Stimulated activated CD8-positive, alpha-beta memory T cell treated with anti-CD3 and anti-CD28 coated beads, Interleukin-4, amount 100 ng/mL, for 48 hours (primary cell): ENCODE measurements around the gene PPP4R2.
"Not testable (repeated sequence)": the region's sequence is repeated elsewhere in the genome, so short reads cannot be mapped to it uniquely, and the experiment has no call there.

ENCODE experiments used
- DNase-seq: peaks from one replicate; pipeline ENCODE4 v3.0.0-alpha.2; 2020

PPP4R2 gene

GRCh38 chr3:72977060-72977808, 19.4 kb upstream of the PPP4R2 start:
- peak; percentile 28 for DNase-seq

- DNase-seq: no peak
Observed at GRCh38 chr3:72982609-72983366, 13.8 kb upstream of the PPP4R2 start.

DNA sequence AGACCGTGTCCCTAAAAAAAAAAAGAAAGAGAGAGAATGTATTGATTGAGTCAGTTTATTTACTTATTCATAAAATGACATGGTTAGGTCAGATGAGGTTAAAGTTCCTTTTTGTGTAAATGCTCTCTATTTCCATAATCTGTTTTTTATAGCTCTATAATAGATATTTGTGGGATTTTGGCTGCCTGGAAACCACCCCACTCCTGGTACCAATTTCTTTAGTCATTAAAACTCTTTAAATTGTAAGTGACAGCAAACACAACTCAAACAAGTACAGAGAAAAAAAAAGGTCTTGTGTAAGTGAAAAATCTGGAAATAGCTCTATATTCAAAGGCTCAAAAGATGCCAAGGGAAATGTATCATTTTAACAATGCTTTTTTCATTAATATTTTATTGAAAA, 11.0 kb upstream of the PPP4R2 start:
- DNase-seq: no peak

GRCh38 chr3:72990701-72991395, 5.8 kb upstream of the PPP4R2 start:
- no peak for DNase-seq

GRCh38 chr3:72991522-72991921, 5.1 kb upstream of the PPP4R2 start:
- no peak for DNase-seq

GRCh38 chr3:72993391-72993790, 3.2 kb upstream of the PPP4R2 start:
- no peak for DNase-seq

DNA sequence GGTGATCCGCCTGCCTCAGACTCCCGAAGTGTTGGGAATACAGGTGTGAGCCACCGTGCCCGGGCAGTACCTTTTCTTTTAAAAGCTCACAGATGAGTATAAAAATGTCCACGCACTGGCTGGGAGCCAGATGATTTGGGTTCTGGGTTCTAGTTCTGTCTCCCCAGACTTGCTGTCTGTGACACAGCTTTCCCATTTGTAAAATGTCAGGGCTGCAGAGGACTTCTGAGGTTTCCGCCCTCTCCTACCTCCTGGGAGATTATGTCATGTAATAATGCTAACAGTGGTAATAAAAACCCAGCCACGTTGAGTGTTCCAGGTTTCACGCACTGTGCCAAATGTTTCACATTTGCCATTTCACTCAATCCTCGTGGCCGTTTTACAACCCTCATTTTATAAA, 1.3 kb upstream of the PPP4R2 start:
- DNase-seq: no peak

- no peak for DNase-seq
Observed at GRCh38 chr3:72996121-72996472, 514 bp upstream of the PPP4R2 start.

GRCh38 chr3:72997421-72997961, 880 bp downstream of the PPP4R2 start:
- DNase-seq: peak; percentile 47

- no peak for DNase-seq
Observed at GRCh38 chr3:72998466-72998865, 1.9 kb downstream of the PPP4R2 start.

DNA sequence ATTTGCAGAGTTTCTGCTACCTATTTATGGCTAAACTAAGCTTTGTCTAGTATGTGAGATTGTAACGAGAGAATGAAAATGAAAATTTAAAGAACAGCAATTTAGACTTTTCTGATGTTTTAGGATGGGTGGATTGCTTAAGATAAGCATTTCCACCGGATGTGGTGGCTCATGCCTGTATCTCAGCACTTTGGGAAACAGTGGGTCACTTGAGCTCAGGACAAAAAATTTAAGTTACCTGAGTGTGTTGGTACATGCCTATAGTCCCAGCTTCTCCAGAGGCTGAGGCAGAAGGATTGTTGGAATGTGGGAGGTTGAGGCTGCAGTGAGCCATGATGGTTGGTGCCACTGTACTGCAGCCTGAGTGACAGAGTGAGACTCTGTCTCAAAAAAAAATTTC, 3.3 kb downstream of the PPP4R2 start:
- no peak for DNase-seq

DNA sequence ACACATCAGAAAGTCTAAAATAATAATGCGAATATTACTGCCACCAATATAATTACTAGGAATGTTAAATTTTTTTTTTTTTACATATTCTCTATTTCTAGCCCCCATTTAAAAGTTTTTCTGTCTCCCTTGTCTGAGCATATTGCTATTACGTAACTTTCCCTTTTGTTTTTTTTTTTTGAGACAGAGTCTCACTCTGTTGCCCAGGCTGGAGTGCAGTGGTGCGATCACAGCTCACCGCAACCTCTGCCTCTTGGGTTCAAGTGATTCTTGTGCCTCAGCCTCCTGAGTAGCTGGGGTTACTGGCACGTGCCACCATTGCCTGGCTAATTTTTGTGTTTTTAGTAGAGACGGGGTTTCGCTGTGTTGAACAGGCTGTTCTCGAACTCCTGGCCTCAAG, 6.4 kb downstream of the PPP4R2 start:
- not testable (repeated sequence) for DNase-seq

GRCh38 chr3:73004316-73004715, 7.7 kb downstream of the PPP4R2 start:
- DNase-seq: no peak

DNA sequence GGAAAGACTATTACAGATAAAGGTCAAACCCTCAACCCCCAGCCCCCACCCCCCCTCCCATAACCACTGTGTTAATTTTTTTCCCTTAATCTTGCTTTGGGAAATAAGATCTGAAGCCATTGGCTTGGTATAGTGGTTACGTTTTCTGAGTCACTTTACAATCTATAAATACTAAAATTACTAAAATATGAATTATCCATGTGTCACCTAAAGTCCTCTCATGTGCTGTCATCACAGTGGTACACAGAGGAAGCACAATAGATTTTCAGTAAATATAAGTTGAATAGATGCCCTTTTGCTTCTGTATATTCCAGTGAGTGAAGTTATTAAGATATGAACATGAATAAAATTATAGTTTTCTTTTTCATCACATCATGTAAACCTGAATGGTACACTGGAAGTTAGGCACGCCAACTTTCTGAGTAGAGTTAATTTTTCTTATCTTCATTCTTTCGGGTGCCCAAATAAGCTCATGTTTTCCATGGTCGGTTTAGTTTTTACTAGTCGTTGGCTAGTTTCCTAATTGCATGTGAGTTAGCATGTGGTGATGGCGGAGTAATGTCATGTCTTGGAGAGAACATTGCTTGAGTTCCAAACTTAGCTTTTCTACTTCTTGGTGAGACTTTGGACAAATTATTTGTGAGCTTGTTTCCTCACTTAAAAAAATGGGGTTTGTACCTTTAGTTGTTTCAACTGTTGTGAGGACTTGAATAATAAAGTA, 11.5 kb downstream of the PPP4R2 start:
- no peak for DNase-seq

DNA sequence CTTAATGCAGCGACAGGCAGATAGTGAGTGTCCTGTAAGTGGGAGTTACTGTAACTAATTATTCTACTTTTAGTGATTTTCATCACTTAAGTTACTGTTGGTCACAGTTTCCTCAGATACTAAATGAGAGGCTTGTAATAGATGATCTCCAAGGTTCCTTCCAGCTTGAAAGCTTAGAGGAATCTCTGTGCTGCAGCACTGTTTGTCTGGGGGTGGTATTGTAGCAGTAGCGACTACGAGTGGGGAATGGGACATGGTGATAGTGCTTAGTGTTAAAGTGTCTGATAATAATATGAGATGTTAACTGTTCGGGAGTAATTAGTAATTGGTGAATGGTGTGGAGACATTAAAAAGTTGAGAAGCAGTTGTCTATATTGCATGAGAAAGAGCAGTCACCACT, 12.4 kb downstream of the PPP4R2 start:
- DNase-seq: no peak

- no peak for DNase-seq
Observed at GRCh38 chr3:73009750-73010149, 13.1 kb downstream of the PPP4R2 start.

DNA sequence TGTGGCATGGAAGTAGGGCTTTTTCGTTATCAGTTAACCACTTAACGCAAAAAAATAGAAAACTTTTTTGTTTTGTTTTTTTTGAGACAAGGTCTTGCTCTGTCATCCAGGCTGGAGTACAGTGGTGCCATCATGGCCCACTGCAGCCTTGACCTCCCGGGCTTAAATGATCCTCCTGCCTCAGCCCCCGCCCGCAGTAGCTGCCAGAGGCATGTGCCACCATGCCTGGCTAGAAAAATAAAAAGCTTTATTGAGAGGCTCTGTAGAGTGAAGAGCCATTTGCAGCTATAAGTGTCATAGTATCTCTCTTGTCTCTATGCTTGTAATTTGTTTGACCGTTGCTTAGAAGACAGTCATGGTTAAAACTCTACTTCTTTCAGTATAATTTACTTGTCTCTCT, 13.5 kb downstream of the PPP4R2 start:
- no peak for DNase-seq

- DNase-seq: no peak
Observed at GRCh38 chr3:73018298-73018697, 21.7 kb downstream of the PPP4R2 start.

DNA sequence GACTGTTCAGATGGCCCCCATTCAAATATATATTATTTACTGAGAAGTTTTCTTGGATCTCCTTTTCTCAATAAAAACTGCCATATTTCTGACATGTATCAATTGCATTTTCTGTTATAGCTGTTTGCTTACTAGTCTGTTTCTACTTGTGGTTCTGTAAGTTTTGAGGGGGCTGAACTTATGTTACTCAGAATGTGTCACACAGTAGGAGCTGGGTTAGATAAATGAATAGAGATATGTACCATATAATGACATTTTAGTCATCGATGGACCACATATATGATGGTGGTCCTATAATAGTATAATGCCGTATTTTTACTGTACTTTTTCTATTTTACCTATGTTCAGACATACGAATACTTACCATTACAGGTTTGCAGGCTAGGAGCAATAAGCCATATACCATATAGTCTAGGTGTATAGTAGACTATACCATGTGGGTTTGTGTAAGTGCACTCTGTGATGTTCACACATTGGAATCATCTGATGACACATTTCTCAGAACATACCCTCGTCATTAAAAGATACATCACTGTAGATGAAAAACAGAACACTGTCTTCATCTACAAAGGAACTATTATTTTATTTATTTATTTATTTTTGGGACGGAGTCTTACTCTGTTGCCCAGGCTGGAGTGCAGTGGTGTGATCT, 22.3 kb downstream of the PPP4R2 start:
- DNase-seq: no peak

DNA sequence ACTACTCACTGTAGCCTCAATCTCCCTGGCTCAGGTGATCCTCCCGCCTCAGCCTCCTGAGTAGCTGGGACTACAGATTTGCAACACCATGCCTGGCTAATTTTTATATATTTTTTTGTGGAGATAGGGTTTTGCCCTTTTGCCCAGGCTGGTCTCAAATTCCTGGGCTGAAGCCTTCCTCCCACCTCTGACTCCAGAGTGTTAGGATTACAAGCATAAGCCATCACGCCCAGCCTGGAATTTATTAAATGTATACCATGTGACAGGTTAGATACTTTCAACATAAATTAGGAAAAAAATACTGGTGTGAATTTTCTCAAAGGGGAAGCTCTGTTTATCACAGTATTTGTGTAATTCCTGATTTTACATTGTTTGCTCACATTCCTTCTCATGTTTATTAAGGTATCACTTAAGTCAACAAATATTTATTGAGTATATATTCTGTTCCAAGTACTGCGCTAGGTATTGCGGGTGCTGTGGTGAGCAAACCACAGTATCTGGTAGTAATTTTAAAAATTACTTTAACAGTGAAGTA, 24.8 kb downstream of the PPP4R2 start:
- DNase-seq: no peak

DNA sequence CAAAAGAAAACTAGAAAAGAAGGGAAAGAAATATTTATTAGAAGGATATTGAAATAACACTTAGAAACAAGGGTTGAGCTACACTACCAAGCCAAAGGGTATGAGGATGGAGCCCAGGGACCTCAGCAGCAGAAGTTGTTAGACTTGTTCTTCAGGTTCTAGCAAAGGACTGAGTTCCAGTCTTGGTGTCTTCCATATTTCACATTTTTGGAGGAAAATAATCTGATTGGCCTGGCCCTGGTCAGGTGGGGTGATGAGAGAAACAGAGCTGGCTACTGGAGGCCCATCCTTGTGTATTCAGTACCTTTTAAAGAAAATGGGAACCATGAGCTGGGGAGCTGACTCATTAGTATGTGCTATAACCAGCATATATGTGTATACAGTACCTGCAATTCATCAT, 28.2 kb downstream of the PPP4R2 start:
- no peak for DNase-seq

GRCh38 chr3:73026111-73026759, 29.6 kb downstream of the PPP4R2 start:
- DNase-seq: no peak
